H1 (cell line): ENCODE measurements around the gene VPS35L.

Source experiments
- HDAC6 ChIP-seq: IDR thresholded peaks from one replicate; pipeline ENCODE4 v1.7.1; 2012; ENCODE audit warnings: low read depth, mild to moderate bottlenecking, inconsistent platforms, low read length, moderate library complexity
- KDM5A ChIP-seq: fragments of 200-600 bp; IDR thresholded peaks from 2 replicates; pipeline ENCODE4 v1.7.1; 2012; ENCODE audit warnings: mild to moderate bottlenecking, low read length, inconsistent platforms, mixed read lengths
- POLR2A ChIP-seq, 2 experiments: IDR thresholded peaks; 1 replicate in 1 of 2; 2 replicates in 1 of 2; pipeline ENCODE4 v1.6.1; 2011; ENCODE audit warnings: low read depth in 2 of 2, low read length in 2 of 2, mild to moderate bottlenecking in 2 of 2; ENCODE audit errors: control extremely low read depth in 1 of 2
- POLR2AphosphoS5 ChIP-seq: IDR thresholded peaks from 2 replicates; pipeline ENCODE4 v1.6.1; 2011; ENCODE audit warnings: low read depth, low read length
- RAD21 ChIP-seq, 2 experiments: IDR thresholded peaks in 1 of 2; conservative IDR thresholded peaks in 1 of 2; 2 replicates each; pipeline ENCODE4 v1.6.1; 2011; ENCODE audit warnings: low read depth in 2 of 2, low read length in 2 of 2, improper control_type of control experiment in 1 of 2, inconsistent platforms in 1 of 2, mild to moderate bottlenecking in 1 of 2, moderate library complexity in 1 of 2
- SIN3A ChIP-seq, 2 experiments: IDR thresholded peaks in 1 of 2; conservative IDR thresholded peaks in 1 of 2; 2 replicates each; pipeline ENCODE4 v1.6.1; 2011 to 2012; ENCODE audit warnings: low read length in 2 of 2, improper control_type of control experiment in 1 of 2, low read depth in 1 of 2, mild to moderate bottlenecking in 1 of 2
- TCF12 ChIP-seq: IDR thresholded peaks from 2 replicates; pipeline ENCODE4 v1.6.1; 2011; ENCODE audit warnings: low read depth, mild to moderate bottlenecking, low read length
- TF ChIP-seq, protein P1 (sequence below), 3 experiments: IDR thresholded peaks; 1 replicate in 2 of 3; 2 replicates in 1 of 3; pipeline versions ENCODE4 v1.5.1 to v1.6.1; 2011; ENCODE audit warnings: low read length in 3 of 3, mild to moderate bottlenecking in 3 of 3, inconsistent platforms in 2 of 3, low read depth in 1 of 3, moderate library complexity in 1 of 3; ENCODE audit not compliant: insufficient read depth in 1 of 3; ENCODE audit errors: control extremely low read depth in 1 of 3

DNA sequence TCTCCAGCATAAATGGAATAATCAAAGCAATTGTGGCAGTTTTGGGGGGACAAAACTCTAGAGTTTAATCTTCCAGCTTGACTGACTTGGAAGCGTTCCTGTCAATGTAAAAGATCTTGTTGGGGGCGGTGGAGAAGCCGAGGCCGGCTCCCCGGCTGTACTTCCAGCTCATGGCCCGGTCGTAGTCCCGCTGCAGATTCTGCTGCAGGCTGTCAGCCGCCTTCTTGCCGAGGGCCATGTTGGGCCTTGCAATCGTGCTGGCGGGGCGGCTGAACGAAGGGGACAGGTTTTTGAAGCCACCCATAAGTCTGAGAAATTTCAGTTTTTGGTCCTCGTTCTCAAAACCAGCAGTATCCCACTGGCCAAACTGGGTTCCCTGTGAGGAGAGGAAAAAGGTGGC is 151.3 kb downstream of the VPS35L start:
- TF ChIP-seq POLR2A (IDR thresholded peaks at IDR 0.05; ENCODE audit: control extremely low read depth in 1 of 2, low read depth in 2 of 2, low read length in 2 of 2) (no peak), KDM5A (no peak), RAD21 (IDR thresholded peaks at IDR 0.05 in 1 of 2, conservative IDR thresholded peaks at IDR 0.05 in 1 of 2; ENCODE audit: low read depth in 2 of 2, low read length in 2 of 2) (no peak), POLR2AphosphoS5 (no peak), TCF12 (no peak), SIN3A (conservative IDR thresholded peaks at IDR 0.05 in 1 of 2, IDR thresholded peaks at IDR 0.05 in 1 of 2; ENCODE audit: low read depth in 1 of 2, low read length in 2 of 2) (no peak), HDAC6 (no peak)
- TF ChIP-seq, protein P1, sequence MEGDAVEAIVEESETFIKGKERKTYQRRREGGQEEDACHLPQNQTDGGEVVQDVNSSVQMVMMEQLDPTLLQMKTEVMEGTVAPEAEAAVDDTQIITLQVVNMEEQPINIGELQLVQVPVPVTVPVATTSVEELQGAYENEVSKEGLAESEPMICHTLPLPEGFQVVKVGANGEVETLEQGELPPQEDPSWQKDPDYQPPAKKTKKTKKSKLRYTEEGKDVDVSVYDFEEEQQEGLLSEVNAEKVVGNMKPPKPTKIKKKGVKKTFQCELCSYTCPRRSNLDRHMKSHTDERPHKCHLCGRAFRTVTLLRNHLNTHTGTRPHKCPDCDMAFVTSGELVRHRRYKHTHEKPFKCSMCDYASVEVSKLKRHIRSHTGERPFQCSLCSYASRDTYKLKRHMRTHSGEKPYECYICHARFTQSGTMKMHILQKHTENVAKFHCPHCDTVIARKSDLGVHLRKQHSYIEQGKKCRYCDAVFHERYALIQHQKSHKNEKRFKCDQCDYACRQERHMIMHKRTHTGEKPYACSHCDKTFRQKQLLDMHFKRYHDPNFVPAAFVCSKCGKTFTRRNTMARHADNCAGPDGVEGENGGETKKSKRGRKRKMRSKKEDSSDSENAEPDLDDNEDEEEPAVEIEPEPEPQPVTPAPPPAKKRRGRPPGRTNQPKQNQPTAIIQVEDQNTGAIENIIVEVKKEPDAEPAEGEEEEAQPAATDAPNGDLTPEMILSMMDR (IDR thresholded peaks at IDR 0.05; ENCODE audit: control extremely low read depth in 1 of 3, insufficient read depth in 1 of 3, low read depth in 1 of 3, low read length in 3 of 3) = no peak
